SK-N-SH treated with all-trans-retinoic acid at 6 μM for 48 hours (cell line): Measurements from ENCODE around the gene QPCTL.

Experiments
- ARNTL ChIP-seq: fragments of 450-650 bp; formaldehyde crosslinking; IDR thresholded peaks from 2 replicates; pipeline ENCODE4 v1.5.0; 2020; ENCODE audit warnings: low read depth, mild to moderate bottlenecking, moderate library complexity, borderline replicate concordance
- GLIS3 ChIP-seq: fragments of 250-450 bp; sonication (Bioruptor Pico); IDR thresholded peaks from 2 replicates; pipeline ENCODE4 v1.5.0; 2020; ENCODE audit warnings: mild to moderate bottlenecking, moderate library complexity
- ISL1 ChIP-seq: fragments of 250-450 bp; sonication (Bioruptor Pico); IDR thresholded peaks from 2 replicates; pipeline ENCODE4 v2.1.2; 2022; ENCODE audit warnings: mild to moderate bottlenecking, moderate library complexity
- PPARA ChIP-seq: fragments of 250-450 bp; sonication (Bioruptor Pico); IDR thresholded peaks from 2 replicates; pipeline ENCODE4 v1.5.0; 2020; ENCODE audit warnings: mild to moderate bottlenecking, borderline replicate concordance
- RARB ChIP-seq: fragments of 250-450 bp; sonication (Bioruptor Pico); IDR thresholded peaks from 2 replicates; pipeline ENCODE4 v1.8.0; 2021; ENCODE audit warnings: mild to moderate bottlenecking, moderate library complexity
- ZC3H10 ChIP-seq: fragments of 250-450 bp; sonication (Bioruptor Pico); IDR thresholded peaks from 2 replicates; pipeline ENCODE4 v1.5.1; 2021; ENCODE audit warnings: mild to moderate bottlenecking, moderate library complexity
- ZFP30 ChIP-seq: fragments of 450-650 bp; formaldehyde crosslinking; IDR thresholded peaks from 2 replicates; pipeline ENCODE4 v1.5.0; 2022; ENCODE audit warnings: mild to moderate bottlenecking, moderate library complexity
- ZNF8 ChIP-seq: fragments of 450-650 bp; formaldehyde crosslinking; IDR thresholded peaks from 2 replicates; pipeline ENCODE4 v1.5.0; 2020; ENCODE audit warnings: mild to moderate bottlenecking, moderate library complexity
- TF ChIP-seq, protein P1 (sequence below): fragments of 250-450 bp; sonication (Bioruptor Pico); IDR thresholded peaks from 2 replicates; pipeline ENCODE4 v1.5.1; 2020; ENCODE audit warnings: low read depth, mild to moderate bottlenecking, moderate library complexity
- TF ChIP-seq, protein P2 (sequence below): fragments of 250-450 bp; sonication (Bioruptor Pico); IDR thresholded peaks from 2 replicates; pipeline ENCODE4 v1.5.1; 2021; ENCODE audit warnings: mild to moderate bottlenecking, moderate library complexity
- TF ChIP-seq, protein P3 (sequence below): fragments of 250-450 bp; sonication (Bioruptor Pico); IDR thresholded peaks from 2 replicates; pipeline ENCODE4 v1.8.0; 2020; ENCODE audit warnings: mild to moderate bottlenecking, moderate library complexity, borderline replicate concordance

DNA sequence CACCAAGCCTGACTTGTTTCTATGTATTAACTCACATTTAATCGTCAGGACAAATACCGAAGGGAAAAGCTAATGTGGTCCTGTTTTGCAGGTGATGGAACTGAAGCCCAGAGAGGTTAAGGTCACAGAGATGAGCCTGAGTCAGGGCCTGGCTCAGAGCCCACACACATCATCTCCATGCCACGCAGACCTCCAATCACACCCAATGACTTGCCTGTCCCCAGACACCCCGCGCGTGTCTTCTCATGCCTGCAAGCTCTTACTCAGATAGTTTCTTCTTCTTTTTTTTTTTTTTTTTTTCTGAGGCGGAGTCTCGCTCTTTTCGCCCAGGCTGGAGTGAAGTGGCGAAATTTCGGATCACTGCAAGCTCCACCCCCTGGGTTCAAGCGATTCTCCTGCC lies 60.2 kb downstream of the QPCTL start:
- no peak for TF ChIP-seq ZC3H10 (CRISPR knock-in tag)
- no peak for TF ChIP-seq RARB (CRISPR knock-in tag)
- no peak for TF ChIP-seq ARNTL
- TF ChIP-seq, protein P1, sequence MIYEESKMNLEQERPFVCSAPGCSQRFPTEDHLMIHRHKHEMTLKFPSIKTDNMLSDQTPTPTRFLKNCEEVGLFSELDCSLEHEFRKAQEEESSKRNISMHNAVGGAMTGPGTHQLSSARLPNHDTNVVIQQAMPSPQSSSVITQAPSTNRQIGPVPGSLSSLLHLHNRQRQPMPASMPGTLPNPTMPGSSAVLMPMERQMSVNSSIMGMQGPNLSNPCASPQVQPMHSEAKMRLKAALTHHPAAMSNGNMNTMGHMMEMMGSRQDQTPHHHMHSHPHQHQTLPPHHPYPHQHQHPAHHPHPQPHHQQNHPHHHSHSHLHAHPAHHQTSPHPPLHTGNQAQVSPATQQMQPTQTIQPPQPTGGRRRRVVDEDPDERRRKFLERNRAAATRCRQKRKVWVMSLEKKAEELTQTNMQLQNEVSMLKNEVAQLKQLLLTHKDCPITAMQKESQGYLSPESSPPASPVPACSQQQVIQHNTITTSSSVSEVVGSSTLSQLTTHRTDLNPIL: no peak
- no peak for TF ChIP-seq ZNF8 (CRISPR knock-in tag)
- TF ChIP-seq, protein P2, sequence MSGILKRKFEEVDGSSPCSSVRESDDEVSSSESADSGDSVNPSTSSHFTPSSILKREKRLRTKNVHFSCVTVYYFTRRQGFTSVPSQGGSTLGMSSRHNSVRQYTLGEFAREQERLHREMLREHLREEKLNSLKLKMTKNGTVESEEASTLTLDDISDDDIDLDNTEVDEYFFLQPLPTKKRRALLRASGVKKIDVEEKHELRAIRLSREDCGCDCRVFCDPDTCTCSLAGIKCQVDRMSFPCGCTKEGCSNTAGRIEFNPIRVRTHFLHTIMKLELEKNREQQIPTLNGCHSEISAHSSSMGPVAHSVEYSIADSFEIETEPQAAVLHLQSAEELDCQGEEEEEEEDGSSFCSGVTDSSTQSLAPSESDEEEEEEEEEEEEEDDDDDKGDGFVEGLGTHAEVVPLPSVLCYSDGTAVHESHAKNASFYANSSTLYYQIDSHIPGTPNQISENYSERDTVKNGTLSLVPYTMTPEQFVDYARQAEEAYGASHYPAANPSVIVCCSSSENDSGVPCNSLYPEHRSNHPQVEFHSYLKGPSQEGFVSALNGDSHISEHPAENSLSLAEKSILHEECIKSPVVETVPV: no peak
- TF ChIP-seq PPARA: no peak
- no peak for TF ChIP-seq ISL1 (CRISPR knock-in tag)
- no peak for TF ChIP-seq GLIS3 (CRISPR knock-in tag)
- TF ChIP-seq ZFP30 (CRISPR knock-in tag): no peak
- TF ChIP-seq, protein P3, sequence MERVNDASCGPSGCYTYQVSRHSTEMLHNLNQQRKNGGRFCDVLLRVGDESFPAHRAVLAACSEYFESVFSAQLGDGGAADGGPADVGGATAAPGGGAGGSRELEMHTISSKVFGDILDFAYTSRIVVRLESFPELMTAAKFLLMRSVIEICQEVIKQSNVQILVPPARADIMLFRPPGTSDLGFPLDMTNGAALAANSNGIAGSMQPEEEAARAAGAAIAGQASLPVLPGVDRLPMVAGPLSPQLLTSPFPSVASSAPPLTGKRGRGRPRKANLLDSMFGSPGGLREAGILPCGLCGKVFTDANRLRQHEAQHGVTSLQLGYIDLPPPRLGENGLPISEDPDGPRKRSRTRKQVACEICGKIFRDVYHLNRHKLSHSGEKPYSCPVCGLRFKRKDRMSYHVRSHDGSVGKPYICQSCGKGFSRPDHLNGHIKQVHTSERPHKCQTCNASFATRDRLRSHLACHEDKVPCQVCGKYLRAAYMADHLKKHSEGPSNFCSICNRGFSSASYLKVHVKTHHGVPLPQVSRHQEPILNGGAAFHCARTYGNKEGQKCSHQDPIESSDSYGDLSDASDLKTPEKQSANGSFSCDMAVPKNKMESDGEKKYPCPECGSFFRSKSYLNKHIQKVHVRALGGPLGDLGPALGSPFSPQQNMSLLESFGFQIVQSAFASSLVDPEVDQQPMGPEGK (CRISPR knock-in tag): no peak
